ENCODE data around the gene BMPR2.

- no peak for TF ChIP-seq CTCF (IDR thresholded peaks at IDR 0.05; ENCODE audit: low read depth, low read length, missing input control)
- no peak for TF ChIP-seq TAF1 (conservative IDR thresholded peaks at IDR 0.05)
- TF ChIP-seq RXRA (IDR thresholded peaks at IDR 0.05), result no peak
- TF ChIP-seq REST (IDR thresholded peaks at IDR 0.05), result no peak
- TF ChIP-seq MAX (IDR thresholded peaks at IDR 0.05), result no peak
- no peak for TF ChIP-seq JUND (IDR thresholded peaks at IDR 0.05)
- no peak for TF ChIP-seq RAD21 (IDR thresholded peaks at IDR 0.05)
These were observed 153.3 kb downstream of the BMPR2 start for GRCh38 chr2:202529389-202529788.

Measured in liver (tissue), 3 donors.